GM21825 (cell line): ENCODE results near the gene INSIG2.

Experiments used
- ATAC-seq: cut with Tn5 transposase; IDR thresholded peaks from one replicate; pipeline ENCODE4 v1.9.1; 2021; ENCODE audit warnings: mild to moderate bottlenecking, moderate library complexity; ENCODE audit not compliant: unreplicated experiment

Gene INSIG2

GRCh38 chr2:118124288-118124891 lies 36.1 kb downstream of the INSIG2 start:
- ATAC-seq = no peak

GRCh38 chr2:118127250-118127649 lies 39.0 kb downstream of the INSIG2 start:
- ATAC-seq = no peak

GRCh38 chr2:118128826-118129225 lies 40.6 kb downstream of the INSIG2 start:
- ATAC-seq = no peak

- no peak for ATAC-seq
These were observed 42.1 kb downstream of the INSIG2 start for GRCh38 chr2:118130385-118130784.

- no peak for ATAC-seq
These were observed 43.5 kb downstream of the INSIG2 start for GRCh38 chr2:118131771-118132170.

GRCh38 chr2:118133916-118134315 lies 45.6 kb downstream of the INSIG2 start:
- no peak for ATAC-seq

GRCh38 chr2:118134650-118135049 lies 46.4 kb downstream of the INSIG2 start:
- ATAC-seq = no peak

GRCh38 chr2:118145207-118145606 lies 56.9 kb downstream of the INSIG2 start:
- ATAC-seq = no peak

GRCh38 chr2:118145806-118146205 lies 57.5 kb downstream of the INSIG2 start:
- no peak for ATAC-seq

- ATAC-seq = no peak
These were observed 58.3 kb downstream of the INSIG2 start for GRCh38 chr2:118146315-118147283.

GRCh38 chr2:118148133-118148532 lies 59.9 kb downstream of the INSIG2 start:
- peak; percentile 79 for ATAC-seq

- no peak for ATAC-seq
These were observed 60.5 kb downstream of the INSIG2 start for GRCh38 chr2:118148809-118149208.

GRCh38 chr2:118150294-118150693 lies 62.0 kb downstream of the INSIG2 start:
- ATAC-seq = no peak

- no peak for ATAC-seq
These were observed 63.6 kb downstream of the INSIG2 start for GRCh38 chr2:118151831-118152230.

GRCh38 chr2:118153433-118153832 lies 65.2 kb downstream of the INSIG2 start:
- ATAC-seq = no peak

- no peak for ATAC-seq
These were observed 65.9 kb downstream of the INSIG2 start for GRCh38 chr2:118154176-118154575.
